Measurements from ENCODE around the gene BEX1.
"Not testable (repeated sequence)": the region's sequence is repeated elsewhere in the genome, so short reads cannot be mapped to it uniquely, and the experiment has no call there.

BEX1 gene

GRCh38 chrX:103063918-103064434 lies at the start of gene BEX1:
TSS of gene BEX1 (minus strand) at chrX:103064171. CDS start at chrX:103063274, 897 bp downstream.
- H3K9me3 ChIP-seq (ENCODE audit: severe bottlenecking): no peaks in the 10 kb centered on the region
- peaks cover 49% of the 10 kb centered on the region for H3K27me3 ChIP-seq (ENCODE audit: insufficient read depth, low read depth, severe bottlenecking)
- peak within 1 kb of the TSS; percentile 60 for H3K4me3 ChIP-seq (ENCODE audit: low read depth, low read length)
- no peak for TF ChIP-seq CTCF (IDR thresholded peaks at IDR 0.05; ENCODE audit: low read depth, low read length)
- H3K36me3 ChIP-seq: no peaks in the 10 kb centered on the region
- peak within 1 kb of the TSS; percentile 56 for H3K27ac ChIP-seq
- peak; percentile 83 for DNase-seq

GRCh38 chrX:103109497-103109896 lies 45.5 kb upstream of the BEX1 start:
- DNase-seq; H3K4me3 ChIP-seq (ENCODE audit: low read depth, low read length); H3K36me3 ChIP-seq; H3K9me3 ChIP-seq (ENCODE audit: severe bottlenecking); H3K27ac ChIP-seq: not testable (repeated sequence)
- H3K27me3 ChIP-seq (ENCODE audit: insufficient read depth, low read depth, severe bottlenecking): peaks cover 19% of the 10 kb centered on the region

GRCh38 chrX:103107836-103108235 lies 43.9 kb upstream of the BEX1 start:
- no peak for DNase-seq
- no peaks in the 10 kb centered on the region for H3K9me3 ChIP-seq (ENCODE audit: severe bottlenecking)
- TF ChIP-seq CTCF (IDR thresholded peaks at IDR 0.05; ENCODE audit: low read depth, low read length): no peak

GRCh38 chrX:103107227-103107737 lies 43.3 kb upstream of the BEX1 start:
- not testable (repeated sequence) for DNase-seq

More at GRCh38 chrX:103107836-103108235, 43.9 kb upstream of the BEX1 start:
- Histone ChIP-seq H3K27me3 (ENCODE audit: insufficient read depth, low read depth, severe bottlenecking) (peaks cover 17% of the 10 kb centered on the region), H3K27ac (no peak overlapping the region), H3K4me3 (ENCODE audit: low read depth, low read length) (no peak overlapping the region), H3K36me3 (no peaks in the 10 kb centered on the region)

GRCh38 chrX:103104370-103104769 lies 40.4 kb upstream of the BEX1 start:
- peaks cover 39% of the 10 kb centered on the region for H3K27me3 ChIP-seq (ENCODE audit: insufficient read depth, low read depth, severe bottlenecking)
- not testable (repeated sequence) for H3K4me3 ChIP-seq (ENCODE audit: low read depth, low read length); H3K27ac ChIP-seq; H3K9me3 ChIP-seq (ENCODE audit: severe bottlenecking); DNase-seq; H3K36me3 ChIP-seq

More at GRCh38 chrX:103107227-103107737, 43.3 kb upstream of the BEX1 start:
- H3K27me3 ChIP-seq (ENCODE audit: insufficient read depth, low read depth, severe bottlenecking): peaks cover 21% of the 10 kb centered on the region
- H3K9me3 ChIP-seq (ENCODE audit: severe bottlenecking); H3K27ac ChIP-seq; H3K36me3 ChIP-seq; H3K4me3 ChIP-seq (ENCODE audit: low read depth, low read length): not testable (repeated sequence)

- peaks cover 44% of the 10 kb centered on the region for H3K27me3 ChIP-seq (ENCODE audit: insufficient read depth, low read depth, severe bottlenecking)
- H3K36me3 ChIP-seq; H3K4me3 ChIP-seq (ENCODE audit: low read depth, low read length); H3K9me3 ChIP-seq (ENCODE audit: severe bottlenecking); H3K27ac ChIP-seq; DNase-seq: not testable (repeated sequence)
Observed at GRCh38 chrX:103103866-103104265, 39.9 kb upstream of the BEX1 start.

GRCh38 chrX:103101299-103102042 lies 37.5 kb upstream of the BEX1 start:
- no peak for DNase-seq
- TF ChIP-seq CTCF (IDR thresholded peaks at IDR 0.05; ENCODE audit: low read depth, low read length): no peak
- H3K27ac ChIP-seq: no peak overlapping the region

More at GRCh38 chrX:103101299-103102042, 37.5 kb upstream of the BEX1 start:
- Histone ChIP-seq H3K27me3 (ENCODE audit: insufficient read depth, low read depth, severe bottlenecking) (peaks cover 65% of the 10 kb centered on the region), H3K36me3 (no peaks in the 10 kb centered on the region), H3K9me3 (ENCODE audit: severe bottlenecking) (no peaks in the 10 kb centered on the region), H3K4me3 (ENCODE audit: low read depth, low read length) (no peak overlapping the region)

All from WERI-Rb-1 (cell line).